GM13976 (cell line): Measurements from ENCODE around the gene BCCIP.

ENCODE experiments used
- DNase-seq: peaks from one replicate; pipeline ENCODE4 v3.0.0; 2012; ENCODE audit warnings: low spot score
- in situ Hi-C: fragments of 300-500 bp; cut with MboI; formaldehyde crosslinking; loops from one replicate; pipeline ENCODE4 v1.12.0; 2022; ENCODE audit warnings: low sequenced_read_pairs, mixed read lengths, inconsistent platforms; ENCODE audit not compliant: unreplicated experiment
- TF ChIP-seq, protein P1 (sequence below): IDR thresholded peaks from 2 replicates; pipeline ENCODE4 v1.5.1; 2012; ENCODE audit warnings: borderline replicate concordance, mild to moderate bottlenecking; ENCODE audit not compliant: insufficient read depth; ENCODE audit errors: extremely low read depth, missing control alignments, control extremely low read depth

BCCIP gene

DNA sequence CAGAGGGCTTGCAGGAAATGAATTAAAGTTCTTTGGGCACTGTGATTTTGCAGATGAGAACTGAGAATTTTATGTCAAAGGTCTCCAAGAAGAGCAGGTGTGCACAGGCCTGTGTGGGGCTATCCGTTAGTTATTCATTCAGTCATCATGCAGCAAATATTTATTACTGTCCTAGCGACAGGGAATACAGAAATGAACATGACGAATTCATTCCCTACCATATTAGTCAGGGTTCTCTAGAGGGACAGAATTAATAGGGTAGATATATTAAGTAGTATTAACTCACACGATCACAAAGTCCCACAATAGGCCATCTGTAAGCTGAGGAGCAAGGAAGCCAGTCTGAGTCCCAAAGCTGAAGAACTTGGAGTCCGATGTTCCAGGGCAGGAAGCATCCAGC, 44.8 kb upstream of the BCCIP start:
- TF ChIP-seq, protein P1, sequence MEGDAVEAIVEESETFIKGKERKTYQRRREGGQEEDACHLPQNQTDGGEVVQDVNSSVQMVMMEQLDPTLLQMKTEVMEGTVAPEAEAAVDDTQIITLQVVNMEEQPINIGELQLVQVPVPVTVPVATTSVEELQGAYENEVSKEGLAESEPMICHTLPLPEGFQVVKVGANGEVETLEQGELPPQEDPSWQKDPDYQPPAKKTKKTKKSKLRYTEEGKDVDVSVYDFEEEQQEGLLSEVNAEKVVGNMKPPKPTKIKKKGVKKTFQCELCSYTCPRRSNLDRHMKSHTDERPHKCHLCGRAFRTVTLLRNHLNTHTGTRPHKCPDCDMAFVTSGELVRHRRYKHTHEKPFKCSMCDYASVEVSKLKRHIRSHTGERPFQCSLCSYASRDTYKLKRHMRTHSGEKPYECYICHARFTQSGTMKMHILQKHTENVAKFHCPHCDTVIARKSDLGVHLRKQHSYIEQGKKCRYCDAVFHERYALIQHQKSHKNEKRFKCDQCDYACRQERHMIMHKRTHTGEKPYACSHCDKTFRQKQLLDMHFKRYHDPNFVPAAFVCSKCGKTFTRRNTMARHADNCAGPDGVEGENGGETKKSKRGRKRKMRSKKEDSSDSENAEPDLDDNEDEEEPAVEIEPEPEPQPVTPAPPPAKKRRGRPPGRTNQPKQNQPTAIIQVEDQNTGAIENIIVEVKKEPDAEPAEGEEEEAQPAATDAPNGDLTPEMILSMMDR, result no peak
- in situ Hi-C loops, result no loop called here

DNA sequence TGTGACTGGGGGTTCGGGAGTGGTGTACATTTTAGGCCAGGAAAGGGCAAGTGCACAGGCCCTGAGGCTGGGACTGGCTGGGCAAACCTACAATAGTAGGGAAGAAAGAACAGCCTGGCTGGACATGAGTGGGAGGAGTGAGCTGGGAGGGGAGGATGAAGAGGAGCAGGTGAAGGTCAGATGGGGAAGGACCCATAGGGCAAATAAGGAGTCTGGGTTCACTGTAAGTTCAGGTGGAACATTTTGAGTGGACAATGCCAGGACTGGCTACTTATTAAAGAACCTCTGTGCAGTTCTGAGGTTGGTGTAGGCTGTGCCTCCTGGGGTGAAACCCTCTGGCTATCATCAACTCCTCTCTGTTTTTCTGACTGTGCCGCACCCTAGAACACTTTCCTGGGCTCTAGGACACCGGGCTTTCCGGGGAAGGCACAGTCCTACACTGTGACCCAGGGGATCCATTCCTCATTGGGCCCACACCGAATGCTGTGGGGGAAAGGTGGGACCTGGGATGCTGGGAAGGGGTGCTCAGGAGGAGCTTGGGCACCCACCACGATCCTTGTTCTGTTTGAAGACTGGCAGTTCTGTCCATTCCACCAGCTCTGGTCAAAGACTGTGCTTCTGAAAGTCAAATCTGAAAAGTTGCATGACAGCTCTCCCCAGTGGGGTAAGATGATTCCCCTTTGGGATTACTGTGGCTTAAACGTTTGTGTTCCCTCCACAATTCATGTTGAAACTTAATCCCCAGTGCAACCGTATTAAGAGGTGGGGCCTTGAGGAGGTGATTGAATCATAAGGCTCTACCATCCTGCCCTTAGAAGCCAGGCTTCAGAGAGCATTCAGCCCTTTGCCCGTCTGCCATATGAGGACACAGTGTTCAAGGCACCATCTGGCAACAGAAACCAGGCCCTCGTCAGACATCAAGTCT, 43.7 kb upstream of the BCCIP start:
- in situ Hi-C loops, result no loop called here
- TF ChIP-seq, protein P1, result no peak
- no peak for DNase-seq

More for the DNA sequence above, 44.8 kb upstream of the BCCIP start:
- no peak for DNase-seq

DNA sequence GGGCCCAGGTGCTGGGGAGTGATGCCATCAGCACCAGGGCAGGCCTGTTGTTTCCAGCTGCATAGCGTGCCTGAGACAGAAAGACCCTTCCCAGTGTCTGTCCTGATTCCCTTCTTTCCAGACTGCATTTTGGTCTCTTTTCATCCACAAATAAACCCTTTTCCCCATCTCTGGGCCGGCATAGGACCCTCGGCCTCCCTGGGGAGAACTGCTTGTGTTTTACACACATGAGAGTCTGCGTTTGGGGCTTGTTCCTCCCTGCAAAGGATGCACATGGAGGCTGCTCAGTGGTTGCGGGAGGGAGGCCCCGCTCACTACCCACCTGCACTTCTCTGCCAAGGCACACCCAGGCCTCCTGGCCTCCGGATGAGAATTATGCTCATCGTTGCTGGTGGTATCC, 42.0 kb upstream of the BCCIP start:
- TF ChIP-seq, protein P1, result no peak
- no peak for DNase-seq
- in situ Hi-C loops, result no loop called here

DNA sequence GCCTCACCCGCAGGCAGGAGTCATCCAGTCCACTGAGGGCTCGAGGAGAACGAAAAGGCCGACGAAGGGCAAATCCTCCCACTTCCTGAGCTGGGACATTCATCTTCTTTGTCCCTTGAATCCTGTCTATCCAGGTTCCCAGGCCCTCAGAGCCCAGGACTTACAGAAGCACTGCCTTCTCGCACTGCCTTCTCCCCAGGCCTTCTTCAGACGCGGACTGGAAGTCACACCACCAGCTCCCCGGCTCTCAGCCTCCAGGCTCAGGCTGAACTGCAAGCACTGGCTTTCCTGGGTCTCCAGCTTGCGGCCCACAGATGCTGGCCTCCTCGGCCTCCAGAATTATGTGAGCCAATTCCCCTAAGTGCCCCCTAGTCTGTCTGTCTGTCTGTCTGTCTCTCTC, 41.3 kb upstream of the BCCIP start:
- in situ Hi-C loops, result no loop called here
- TF ChIP-seq, protein P1, result no peak
- DNase-seq, result no peak

DNA sequence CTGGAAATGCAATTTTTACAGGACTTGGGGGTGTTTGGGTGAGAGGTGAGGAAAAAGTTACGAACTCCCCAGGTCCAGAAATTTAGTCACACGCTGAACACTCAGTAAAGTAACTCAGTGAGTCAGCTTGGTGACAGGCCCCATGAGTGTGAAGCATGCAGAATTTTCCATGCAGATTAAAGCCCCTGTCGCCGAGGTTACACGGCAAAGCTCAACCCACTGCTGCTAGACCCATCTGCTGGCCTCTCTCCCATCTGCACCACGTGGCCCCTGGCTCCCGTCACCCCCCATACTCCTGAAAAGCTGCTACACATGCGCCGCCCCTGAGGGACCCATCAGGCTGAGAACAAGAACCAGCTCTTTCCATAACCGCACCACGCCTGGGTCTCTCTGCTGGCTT, 40.7 kb upstream of the BCCIP start:
- in situ Hi-C loops, result no loop called here
- TF ChIP-seq, protein P1, result no peak
- no peak for DNase-seq

DNA sequence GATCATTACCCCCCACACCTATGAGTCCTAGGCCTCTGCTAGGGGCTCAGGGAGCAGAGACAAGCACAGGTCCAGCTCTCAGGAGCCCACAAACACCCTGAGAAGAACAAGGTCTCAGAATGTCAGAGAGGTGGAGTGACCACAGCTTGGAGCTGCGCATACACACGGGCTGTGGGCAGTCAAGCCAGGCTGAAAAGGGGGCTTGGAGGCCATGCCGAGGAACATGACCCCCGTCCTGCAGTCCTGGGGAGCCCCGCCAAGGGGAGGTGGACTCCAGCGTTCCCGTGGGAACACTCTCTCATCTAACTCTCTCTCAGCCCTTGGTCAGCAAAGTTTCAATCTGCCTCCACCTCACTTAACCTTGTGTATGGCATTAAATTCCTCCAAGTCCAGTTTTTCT, 39.9 kb upstream of the BCCIP start:
- TF ChIP-seq, protein P1, result no peak

More for the DNA sequence above, 39.9 kb upstream of the BCCIP start:
- no peak for DNase-seq
- in situ Hi-C loops, result no loop called here
